Measurements from ENCODE around the gene KLHL29. TPM values are rescaled to one million over a fixed set of nuclear protein-coding genes. Genes with fewer than 3 reads are reported as not detected.

KLHL29 gene
- total RNA-seq, 4 donors from 2014 or later: 10.1 to 27.3 (median 15.7) TPM

- no peak for TF ChIP-seq POLR2A (IDR thresholded peaks at IDR 0.05)
- TF ChIP-seq CTCF (IDR thresholded peaks at IDR 0.05): no peak
- 87 to 91% methylated on average over 5 of the region's 5 CpGs for WGBS, 2 donors
- no peak for DNase-seq (ENCODE audit: low spot score in 2 of 2)
- H3K4me3 ChIP-seq (ENCODE audit: low read depth, poor library complexity, severe bottlenecking): no peak overlapping the region
- intact Hi-C loops (cut with DNase I; ENCODE audit: low total_unique reads): no loop called here
These were observed 107.3 kb downstream of the KLHL29 start for GRCh38 chr2:23492337-23492675.

- H3K4me3 ChIP-seq (ENCODE audit: low read depth, poor library complexity, severe bottlenecking): no peak overlapping the region
- WGBS, 2 donors: 54 to 58% methylated on average over 7 of the region's 7 CpGs
These were observed 107.9 kb downstream of the KLHL29 start for GRCh38 chr2:23492921-23493320.

DNA sequence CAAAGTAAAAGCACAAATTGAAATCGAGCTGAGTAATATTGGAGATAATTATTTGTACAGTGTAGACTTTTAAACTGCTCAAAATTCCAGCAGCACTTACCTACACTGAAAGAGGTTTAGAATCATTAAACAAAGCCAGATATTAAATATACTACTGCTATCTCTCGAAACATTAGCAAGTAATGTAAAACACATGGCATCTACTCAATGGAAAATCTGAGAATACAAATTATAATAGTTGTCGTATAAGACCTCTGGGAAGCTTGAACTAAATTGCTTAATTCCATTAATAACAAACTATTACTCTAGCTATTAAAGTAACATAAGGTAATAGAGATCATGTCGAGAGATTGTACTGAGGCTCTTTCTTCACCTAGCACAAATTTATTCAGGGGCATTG is 108.9 kb downstream of the KLHL29 start:
- 56% methylated on average over 4 of the region's 4 CpGs for WGBS, 2 donors
- no peak for DNase-seq (ENCODE audit: low spot score in 2 of 2)
- TF ChIP-seq POLR2A (IDR thresholded peaks at IDR 0.05) (no peak), CTCF (IDR thresholded peaks at IDR 0.05) (no peak)
- H3K4me3 ChIP-seq (ENCODE audit: low read depth, poor library complexity, severe bottlenecking): no peak overlapping the region
- intact Hi-C loops (cut with DNase I; ENCODE audit: low total_unique reads): no loop called here

More at GRCh38 chr2:23492921-23493320, 107.9 kb downstream of the KLHL29 start:
- peak in 1 of 2 donors; percentile 45 for DNase-seq (ENCODE audit: low spot score in 2 of 2)
- TF ChIP-seq CTCF (IDR thresholded peaks at IDR 0.05) (no peak), POLR2A (IDR thresholded peaks at IDR 0.05) (no peak)
- intact Hi-C loops (cut with DNase I; ENCODE audit: low total_unique reads): no loop called here

GRCh38 chr2:23494286-23494685 is 109.3 kb downstream of the KLHL29 start:
- WGBS, 2 donors: 67 to 72% methylated on average over 8 of the region's 8 CpGs
- intact Hi-C loops (cut with DNase I; ENCODE audit: low total_unique reads): no loop called here
- TF ChIP-seq CTCF (IDR thresholded peaks at IDR 0.05) (no peak), POLR2A (IDR thresholded peaks at IDR 0.05) (no peak)

GRCh38 chr2:23495661-23496114 is 110.7 kb downstream of the KLHL29 start:
- 38 to 46% methylated on average over 19 of the region's 19 CpGs for WGBS, 2 donors
- no peak for DNase-seq (ENCODE audit: low spot score in 2 of 2)
- TF ChIP-seq POLR2A (IDR thresholded peaks at IDR 0.05): no peak
- TF ChIP-seq CTCF (IDR thresholded peaks at IDR 0.05): no peak
- intact Hi-C loops (cut with DNase I; ENCODE audit: low total_unique reads): no loop called here
- H3K4me3 ChIP-seq (ENCODE audit: low read depth, poor library complexity, severe bottlenecking): no peak overlapping the region

More at GRCh38 chr2:23494286-23494685, 109.3 kb downstream of the KLHL29 start:
- H3K4me3 ChIP-seq (ENCODE audit: low read depth, poor library complexity, severe bottlenecking): no peak overlapping the region
- no peak for DNase-seq (ENCODE audit: low spot score in 2 of 2)

- intact Hi-C loops (cut with DNase I; ENCODE audit: low total_unique reads): no loop called here
- TF ChIP-seq POLR2A (IDR thresholded peaks at IDR 0.05): no peak
- TF ChIP-seq CTCF (IDR thresholded peaks at IDR 0.05): no peak
- WGBS, 2 donors: 82 to 89% methylated on average over 5 of the region's 5 CpGs
- H3K4me3 ChIP-seq (ENCODE audit: low read depth, poor library complexity, severe bottlenecking): no peak overlapping the region
- no peak for DNase-seq (ENCODE audit: low spot score in 2 of 2)
These were observed 111.5 kb downstream of the KLHL29 start for GRCh38 chr2:23496456-23496855.
